ENCODE results near the gene SH3PXD2B.

GRCh38 chr5:172493461-172493860 lies 39.1 kb upstream of the SH3PXD2B start:
- TF ChIP-seq NFYB (CRISPR knock-in tag; conservative IDR thresholded peaks at IDR 0.05; ENCODE audit: low read depth) (no peak), RELA (CRISPR knock-in tag; IDR thresholded peaks at IDR 0.05; ENCODE audit: borderline replicate concordance) (no peak), NR1H2 (CRISPR knock-in tag; IDR thresholded peaks at IDR 0.05) (no peak), ATF3 (CRISPR knock-in tag; conservative IDR thresholded peaks at IDR 0.05) (no peak), ATF6 (CRISPR knock-in tag; IDR thresholded peaks at IDR 0.05) (no peak), CTCF (IDR thresholded peaks at IDR 0.05) (no peak), AFF4 (CRISPR knock-in tag; IDR thresholded peaks at IDR 0.05; ENCODE audit: borderline replicate concordance) (no peak), NR2C2 (CRISPR knock-in tag; IDR thresholded peaks at IDR 0.05) (no peak), KAT7 (CRISPR knock-in tag; IDR thresholded peaks at IDR 0.05; ENCODE audit: borderline replicate concordance) (no peak), E2F1 (CRISPR knock-in tag; IDR thresholded peaks at IDR 0.05) (no peak), FOXK1 (CRISPR knock-in tag; IDR thresholded peaks at IDR 0.05) (no peak)
- TF ChIP-seq, protein P1, sequence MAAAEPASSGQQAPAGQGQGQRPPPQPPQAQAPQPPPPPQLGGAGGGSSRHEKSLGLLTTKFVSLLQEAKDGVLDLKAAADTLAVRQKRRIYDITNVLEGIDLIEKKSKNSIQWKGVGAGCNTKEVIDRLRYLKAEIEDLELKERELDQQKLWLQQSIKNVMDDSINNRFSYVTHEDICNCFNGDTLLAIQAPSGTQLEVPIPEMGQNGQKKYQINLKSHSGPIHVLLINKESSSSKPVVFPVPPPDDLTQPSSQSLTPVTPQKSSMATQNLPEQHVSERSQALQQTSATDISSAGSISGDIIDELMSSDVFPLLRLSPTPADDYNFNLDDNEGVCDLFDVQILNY (CRISPR knock-in tag; IDR thresholded peaks at IDR 0.05) = no peak
